ENCODE results near the gene DDIT4.

Gene DDIT4

DNA sequence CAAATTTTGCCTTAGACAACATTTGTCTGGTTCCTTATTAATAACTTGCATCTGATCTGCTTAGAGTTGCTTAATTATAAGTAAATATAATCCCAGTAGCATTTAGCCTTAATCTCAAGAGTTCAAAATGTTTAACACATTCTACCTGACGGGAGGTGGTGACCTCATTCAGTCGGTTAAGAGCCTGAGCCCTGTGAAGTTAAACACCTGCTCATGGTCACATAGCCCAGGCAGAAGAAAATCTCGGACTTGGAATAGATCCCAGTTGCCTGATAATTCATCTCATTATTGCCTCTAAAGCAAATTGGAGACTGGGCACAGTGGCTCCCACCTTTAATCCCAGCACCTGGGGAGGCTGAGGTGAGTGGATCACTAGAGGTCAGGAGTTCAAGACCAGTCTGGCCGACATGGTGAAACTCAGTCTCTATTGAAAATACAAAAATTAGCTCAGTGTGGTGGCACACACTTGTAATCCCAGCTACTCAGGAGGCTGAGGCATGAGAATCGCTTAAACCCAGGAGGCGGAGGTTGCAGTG is 39.1 kb upstream of the DDIT4 start:
- TF ChIP-seq CTCF (IDR thresholded peaks at IDR 0.05; ENCODE audit: low read depth, low read length), result no peak
- no peak for DNase-seq (ENCODE audit: extremely low read depth, low read depth)

DNA sequence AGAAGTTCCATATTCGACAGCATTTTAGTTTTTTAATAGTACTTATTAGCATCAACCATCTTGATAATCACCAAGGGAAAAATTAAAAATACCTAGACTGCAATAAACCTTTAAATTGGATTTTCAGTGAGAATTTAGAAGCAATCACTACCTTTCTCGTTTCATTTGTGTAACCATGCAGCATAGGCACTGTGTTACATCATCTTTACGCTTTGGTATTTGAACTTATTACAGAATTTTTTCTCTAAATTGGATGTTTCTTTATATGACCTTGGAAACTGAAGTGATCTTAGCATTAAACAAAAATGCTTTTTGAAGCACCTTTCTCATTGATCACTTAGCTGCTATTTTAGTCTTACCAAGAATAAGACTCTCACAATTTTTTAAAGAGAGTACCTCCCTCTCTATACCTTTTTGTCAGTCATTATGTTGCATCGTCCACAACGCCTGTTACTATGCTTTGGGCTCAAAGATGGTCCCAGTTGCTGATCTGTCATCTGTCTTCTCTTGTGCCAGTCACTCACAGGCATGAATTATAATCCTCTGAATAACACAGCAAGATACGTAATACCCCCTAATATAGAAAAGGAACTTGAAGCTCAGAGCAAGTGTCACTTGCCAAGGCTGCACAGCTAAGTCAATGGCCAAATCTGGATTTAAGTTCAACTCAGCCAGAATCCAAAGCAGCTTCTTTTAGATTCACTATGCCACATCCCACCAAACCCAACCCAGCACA is 38.0 kb upstream of the DDIT4 start:
- no peak for TF ChIP-seq CTCF (IDR thresholded peaks at IDR 0.05; ENCODE audit: low read depth, low read length)
- DNase-seq (ENCODE audit: extremely low read depth, low read depth), result no peak

DNA sequence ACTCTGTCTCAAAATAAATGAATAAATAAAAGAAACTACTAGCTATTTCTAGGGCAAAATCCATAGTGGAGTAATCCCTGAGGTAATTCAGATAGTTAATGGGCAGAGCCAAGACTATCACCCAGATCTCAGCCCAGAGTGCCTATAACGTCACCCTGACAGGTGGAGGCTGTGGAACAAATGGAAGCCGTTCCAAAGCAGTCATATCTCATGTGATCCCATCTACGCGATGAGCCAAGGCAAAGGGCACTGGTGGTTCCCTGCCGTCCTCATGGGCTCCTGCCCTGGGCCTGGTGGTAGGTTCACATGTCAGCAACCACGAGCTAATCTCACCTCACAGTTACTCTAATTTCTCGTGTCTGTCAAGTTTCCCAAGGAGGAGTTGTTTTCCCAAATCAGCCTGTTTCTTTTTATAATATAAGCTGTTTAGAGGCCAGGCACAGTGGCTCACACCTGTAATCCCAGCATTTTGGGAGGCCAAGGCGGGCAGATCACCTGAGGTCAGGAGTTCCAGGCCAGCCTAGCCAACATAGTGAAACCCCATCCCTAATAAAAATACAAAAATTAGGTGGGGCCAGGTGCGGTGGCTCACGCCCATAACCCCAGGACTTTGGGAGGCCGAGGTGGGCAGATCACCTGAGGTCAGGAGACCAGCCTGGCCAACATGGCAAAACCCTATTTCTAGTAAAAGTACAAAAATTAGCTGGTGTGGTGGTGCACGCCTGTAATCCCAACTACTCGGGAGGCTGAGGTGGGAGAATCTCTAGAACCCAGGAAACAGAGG is 35.1 kb upstream of the DDIT4 start:
- TF ChIP-seq CTCF (IDR thresholded peaks at IDR 0.05; ENCODE audit: low read depth, low read length), result no peak
- no peak for DNase-seq (ENCODE audit: extremely low read depth, low read depth)

DNA sequence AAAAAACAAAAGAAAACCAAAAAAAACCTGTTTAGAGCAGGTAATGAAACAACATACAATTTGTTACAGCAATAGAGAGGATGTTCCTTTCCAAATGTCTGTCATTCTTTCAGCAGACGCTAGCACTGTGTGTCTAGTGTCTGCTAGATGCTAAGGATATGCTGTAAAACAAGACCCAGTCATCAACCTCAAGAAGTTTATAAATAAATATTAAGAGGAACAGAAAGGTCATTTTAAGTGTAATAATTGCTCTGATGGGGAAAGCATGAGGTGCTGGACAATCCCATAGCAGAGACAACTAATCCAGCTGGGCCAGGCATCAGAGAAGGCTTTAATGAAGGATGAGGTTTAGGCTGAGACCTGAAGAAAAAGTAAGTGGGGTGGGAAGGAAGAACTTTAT is 34.3 kb upstream of the DDIT4 start:
- DNase-seq (ENCODE audit: extremely low read depth, low read depth), result no peak
- TF ChIP-seq CTCF (IDR thresholded peaks at IDR 0.05; ENCODE audit: low read depth, low read length), result no peak

GRCh38 chr10:72240371-72240770 is 33.4 kb upstream of the DDIT4 start:
- no peak for TF ChIP-seq CTCF (IDR thresholded peaks at IDR 0.05; ENCODE audit: low read depth, low read length)

DNA sequence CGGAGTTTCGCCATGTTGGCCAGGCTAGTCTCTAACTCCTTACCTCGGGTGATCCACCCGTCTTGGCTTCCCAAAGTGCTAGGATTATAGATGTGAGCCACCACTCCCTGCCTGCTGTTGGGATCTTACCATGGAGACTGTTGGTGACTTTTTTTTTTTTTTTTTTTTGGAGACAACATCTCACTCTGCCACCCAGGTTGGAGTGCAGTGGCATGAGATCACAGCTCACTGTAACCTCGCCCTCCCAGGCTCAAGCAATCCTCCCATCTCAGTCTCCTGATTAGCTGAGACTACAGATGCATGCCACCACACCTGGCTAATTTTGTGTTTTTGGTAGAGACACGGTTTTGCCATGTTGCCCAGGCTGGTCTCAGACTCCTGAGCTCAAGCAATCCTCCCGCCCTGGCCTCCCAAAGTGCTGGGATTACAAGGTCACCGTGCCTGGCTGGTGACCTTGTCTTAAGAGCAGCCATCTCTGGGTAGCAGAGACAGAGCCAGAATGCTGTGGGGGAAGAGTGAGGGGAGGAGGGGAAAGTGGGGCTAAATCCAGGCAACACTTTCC is 32.0 kb upstream of the DDIT4 start:
- no peak for DNase-seq (ENCODE audit: extremely low read depth, low read depth)
- TF ChIP-seq CTCF (IDR thresholded peaks at IDR 0.05; ENCODE audit: low read depth, low read length), result no peak

More at GRCh38 chr10:72240371-72240770, 33.4 kb upstream of the DDIT4 start:
- no peak for DNase-seq (ENCODE audit: extremely low read depth, low read depth)

DNA sequence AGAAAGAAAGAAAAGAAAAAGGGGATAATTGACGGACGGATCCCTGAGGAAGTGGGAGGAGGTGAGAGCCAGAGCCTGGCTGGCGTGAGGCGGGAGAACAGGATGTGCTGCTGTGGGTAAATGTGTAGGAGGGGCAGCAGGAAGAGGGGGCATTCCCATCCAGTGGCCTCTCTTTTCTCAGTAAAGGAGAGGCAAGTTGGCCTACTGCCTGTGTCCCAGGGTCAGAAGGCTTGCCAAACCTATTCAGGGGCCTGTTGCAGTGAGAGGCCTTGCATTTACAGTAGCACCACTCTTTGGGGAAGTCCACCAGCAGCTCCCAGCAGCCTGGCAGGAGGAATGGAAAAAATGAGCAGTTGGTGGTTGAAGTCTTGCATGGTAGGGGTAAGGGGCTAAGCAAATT is 31.0 kb upstream of the DDIT4 start:
- no peak for DNase-seq (ENCODE audit: extremely low read depth, low read depth)
- TF ChIP-seq CTCF (IDR thresholded peaks at IDR 0.05; ENCODE audit: low read depth, low read length), result no peak

Measured in AG09319 (cell line).